HL-60/S4 treated with retinoic acid at 250 ng/mL for 4 days and 3 days (cell line): Measurements from ENCODE around the gene SOX14.

ENCODE experiments used
- in situ Hi-C: fragments of 300-500 bp; cut with MboI; formaldehyde crosslinking; loops from 2 replicates; pipeline ENCODE4 v1.7.0; 2022; ENCODE audit warnings: low sequenced_read_pairs

SOX14 gene

DNA sequence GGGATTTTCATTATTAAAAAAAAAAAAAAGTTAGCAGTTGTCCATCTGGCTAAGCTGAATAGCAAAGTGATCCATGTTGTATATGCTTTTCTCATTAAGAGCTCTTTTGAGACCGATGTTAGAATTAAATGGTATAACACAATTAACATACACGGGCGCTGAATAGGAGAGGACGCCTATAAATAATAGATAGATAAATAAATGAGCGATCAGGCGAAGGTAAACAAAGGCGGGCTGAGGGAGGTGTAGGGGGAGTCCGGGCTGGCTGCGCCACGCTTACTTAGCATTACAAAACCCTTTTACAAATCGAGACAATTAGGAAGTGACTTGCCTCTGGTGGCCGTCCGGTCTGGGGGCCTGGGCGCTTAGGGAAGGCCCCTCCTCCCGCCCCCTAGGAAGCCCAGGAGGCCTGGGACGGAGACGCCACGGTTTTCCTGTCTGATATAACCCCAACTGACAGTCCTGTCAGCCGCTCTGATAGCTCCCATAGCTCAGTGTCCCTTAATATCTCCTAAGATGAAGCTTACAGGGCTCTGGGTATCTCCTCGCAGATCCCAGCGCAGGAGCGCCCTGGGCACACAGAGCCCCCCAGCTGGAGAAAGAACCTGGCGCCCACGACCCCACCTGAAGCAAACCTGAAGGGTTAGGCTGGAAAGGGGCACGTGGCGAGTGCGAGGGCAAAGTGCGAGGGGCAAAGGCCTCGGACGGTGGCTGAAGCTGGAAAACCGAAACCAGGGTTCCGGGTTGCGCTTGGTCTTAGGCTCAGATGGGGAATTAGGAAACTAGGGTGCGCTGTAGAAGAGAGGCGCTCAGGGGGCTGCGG is 3.6 kb downstream of the SOX14 start:
- in situ Hi-C loops = no loop called here

DNA sequence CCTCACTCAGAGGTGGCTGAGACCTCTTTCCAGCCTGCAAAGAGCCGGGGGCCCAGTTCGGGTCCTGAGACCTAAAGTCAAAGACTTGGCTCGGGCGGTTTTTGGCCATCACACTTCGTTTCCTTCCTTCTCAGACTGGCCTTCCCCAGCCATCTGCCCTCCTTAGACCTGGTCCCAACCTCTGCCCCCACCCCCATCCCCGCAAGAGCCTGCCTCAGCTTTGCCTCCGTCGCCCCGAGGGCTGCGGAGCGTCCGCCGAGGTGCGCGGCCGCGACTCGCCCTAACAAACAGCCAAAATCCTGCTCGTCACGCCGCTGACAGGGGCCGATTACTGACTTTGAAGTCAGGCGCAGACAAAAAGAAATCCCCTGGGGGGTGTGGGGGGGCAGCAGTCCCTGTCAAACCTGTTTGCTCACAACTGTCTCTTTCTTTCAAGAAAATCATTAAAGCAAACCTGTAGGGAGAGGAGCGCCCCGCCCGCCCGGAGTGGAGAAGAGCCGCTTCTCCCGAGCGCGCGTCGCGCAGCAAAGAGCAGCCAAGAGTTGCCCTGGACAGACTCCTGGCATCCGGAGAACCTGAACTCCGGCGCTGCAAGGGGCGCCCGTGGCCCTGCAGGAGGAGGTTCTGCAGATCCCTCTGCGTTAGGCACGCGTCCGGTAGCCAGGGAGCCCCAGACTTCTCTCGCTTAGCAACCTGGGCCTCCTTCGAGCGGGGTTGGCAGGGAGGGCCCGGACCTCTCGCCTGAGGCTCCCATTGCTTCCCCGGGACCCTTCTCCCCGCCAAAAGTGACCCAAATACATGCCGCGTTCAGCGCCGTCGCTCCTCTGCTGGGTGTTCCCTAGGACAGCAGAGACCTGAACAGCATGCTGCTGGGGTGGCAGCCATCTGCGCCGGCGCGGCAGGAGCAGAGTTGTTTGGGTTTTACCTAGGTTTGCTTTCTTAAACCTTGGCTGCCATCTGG is 4.5 kb downstream of the SOX14 start:
- in situ Hi-C loops = no loop called here

DNA sequence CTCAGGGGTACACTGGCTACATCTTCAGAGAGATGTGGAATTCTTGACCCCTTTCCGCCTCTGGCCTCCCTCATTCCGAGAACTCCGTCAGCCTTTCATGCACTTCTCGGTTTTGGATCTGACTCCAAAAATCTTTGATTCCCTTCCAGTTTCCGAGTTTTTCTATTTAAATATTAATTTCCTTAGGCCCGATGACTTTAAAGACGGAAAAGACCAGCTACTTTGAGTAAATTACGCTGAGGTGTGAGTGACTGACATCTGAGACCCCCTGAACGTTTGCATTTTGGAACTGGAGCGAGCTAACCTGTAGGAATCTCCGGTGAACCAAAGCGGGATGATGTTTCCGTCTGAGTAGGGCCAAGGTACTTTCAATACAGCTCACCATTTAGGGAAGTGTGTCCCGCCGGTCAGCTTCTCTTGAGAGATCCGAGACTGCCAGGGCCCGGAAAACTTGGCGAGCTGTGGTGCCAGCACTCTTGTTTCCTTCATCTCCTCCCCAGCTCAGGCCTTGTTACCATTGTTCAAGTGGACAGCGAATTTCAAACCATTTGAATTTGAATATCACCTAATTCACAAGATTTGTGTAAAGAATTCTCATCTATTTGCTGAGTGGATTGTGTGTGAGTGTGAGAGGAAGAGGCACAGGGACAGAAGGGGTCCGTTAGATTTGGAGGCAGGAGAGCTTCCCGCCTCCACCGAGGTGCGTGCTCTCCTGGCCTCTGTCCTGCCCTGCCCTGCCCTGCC is 5.4 kb downstream of the SOX14 start:
- in situ Hi-C loops = no loop called here

DNA sequence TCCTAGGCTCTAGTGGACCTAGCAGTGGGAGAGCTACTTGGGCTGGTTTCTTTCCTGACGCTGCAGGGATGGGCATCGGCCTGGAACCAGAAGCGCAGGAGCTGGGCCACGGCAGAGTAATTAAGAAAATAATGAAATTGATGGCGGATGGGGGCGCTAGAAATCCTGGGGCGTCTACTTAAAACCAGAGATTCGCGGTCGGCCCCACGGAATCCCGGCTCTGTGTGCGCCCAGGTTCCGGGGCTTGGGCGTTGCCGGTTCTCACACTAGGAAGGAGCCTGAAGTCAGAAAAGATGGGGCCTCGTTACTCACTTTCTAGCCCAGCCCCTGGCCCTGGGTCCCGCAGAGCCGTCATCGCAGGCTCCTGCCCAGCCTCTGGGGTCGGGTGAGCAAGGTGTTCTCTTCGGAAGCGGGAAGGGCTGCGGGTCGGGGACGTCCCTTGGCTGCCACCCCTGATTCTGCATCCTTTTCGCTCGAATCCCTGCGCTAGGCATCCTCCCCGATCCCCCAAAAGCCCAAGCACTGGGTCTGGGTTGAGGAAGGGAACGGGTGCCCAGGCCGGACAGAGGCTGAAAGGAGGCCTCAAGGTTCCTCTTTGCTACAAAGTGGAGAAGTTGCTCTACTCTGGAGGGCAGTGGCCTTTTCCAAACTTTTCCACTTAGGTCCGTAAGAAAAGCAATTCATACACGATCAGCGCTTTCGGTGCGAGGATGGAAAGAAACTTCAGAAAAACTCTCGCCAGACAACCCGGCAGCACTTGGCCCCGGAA is 6.1 kb downstream of the SOX14 start:
- in situ Hi-C loops = no loop called here

DNA sequence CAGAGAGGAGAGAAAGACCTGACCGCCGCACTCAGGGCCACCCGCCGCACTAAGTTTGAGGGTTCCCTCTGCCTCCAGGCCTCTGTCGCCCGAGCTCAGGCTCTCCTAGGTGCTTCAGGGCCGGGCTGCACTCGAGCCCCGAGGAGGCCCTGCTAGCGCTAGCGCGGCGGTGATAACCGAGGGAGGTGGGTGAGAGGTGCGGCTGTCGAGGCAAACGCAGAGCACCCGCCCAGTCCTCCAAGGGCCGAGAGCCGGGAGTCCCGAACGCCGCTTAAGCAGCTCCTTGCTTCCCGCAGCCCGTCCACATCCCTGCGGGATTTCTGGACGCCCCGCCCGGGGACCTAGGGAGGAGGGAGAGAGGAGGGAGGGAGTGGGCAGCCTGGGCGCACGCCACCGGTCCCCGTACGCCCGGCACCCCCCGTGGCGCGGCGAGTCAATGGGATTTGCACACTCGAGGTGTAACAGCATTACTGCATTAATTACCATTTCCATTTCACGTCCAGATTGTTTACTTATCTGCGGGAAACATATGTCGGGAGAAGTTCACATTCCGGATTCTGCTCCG is 6.8 kb downstream of the SOX14 start:
- in situ Hi-C loops = no loop called here

DNA sequence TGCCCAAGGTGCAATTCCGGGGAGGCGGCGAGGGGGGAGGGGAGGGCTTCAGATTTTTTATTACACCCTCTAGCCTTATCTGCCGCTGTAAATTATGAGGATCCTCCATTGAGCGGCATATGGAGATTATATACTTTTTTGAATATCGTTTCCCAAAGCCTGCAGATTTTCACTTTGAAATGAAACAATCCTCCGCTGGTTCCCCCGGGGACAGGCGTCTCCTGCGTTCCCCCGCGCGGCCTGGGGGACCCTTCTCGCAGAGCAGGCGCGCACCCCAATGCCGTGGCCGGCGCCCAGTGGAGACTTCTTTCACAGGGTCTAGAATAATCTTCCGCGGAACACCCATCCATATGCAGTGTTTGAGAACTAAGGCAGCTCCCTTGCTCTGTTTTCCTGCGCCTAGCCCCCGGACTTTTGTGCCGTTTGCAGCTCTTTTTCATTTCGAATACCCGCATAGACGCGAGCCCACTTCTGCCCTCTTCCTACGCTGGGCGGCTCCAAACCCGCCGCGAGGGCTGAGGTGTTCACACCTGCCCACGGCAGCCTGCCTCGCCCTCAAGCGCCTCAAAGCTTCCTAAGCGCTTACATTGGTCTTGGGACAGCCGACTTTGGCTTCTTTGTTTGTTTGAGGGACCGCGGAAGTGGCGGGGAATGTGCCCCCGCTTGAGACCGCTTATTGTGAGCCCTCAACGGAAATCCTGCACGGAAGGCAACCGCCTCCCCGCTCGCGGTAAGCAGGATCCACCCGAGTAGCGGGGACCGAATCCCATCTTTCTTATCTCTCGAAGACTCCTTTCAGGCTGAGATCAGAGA is 7.5 kb downstream of the SOX14 start:
- in situ Hi-C loops = no loop called here

DNA sequence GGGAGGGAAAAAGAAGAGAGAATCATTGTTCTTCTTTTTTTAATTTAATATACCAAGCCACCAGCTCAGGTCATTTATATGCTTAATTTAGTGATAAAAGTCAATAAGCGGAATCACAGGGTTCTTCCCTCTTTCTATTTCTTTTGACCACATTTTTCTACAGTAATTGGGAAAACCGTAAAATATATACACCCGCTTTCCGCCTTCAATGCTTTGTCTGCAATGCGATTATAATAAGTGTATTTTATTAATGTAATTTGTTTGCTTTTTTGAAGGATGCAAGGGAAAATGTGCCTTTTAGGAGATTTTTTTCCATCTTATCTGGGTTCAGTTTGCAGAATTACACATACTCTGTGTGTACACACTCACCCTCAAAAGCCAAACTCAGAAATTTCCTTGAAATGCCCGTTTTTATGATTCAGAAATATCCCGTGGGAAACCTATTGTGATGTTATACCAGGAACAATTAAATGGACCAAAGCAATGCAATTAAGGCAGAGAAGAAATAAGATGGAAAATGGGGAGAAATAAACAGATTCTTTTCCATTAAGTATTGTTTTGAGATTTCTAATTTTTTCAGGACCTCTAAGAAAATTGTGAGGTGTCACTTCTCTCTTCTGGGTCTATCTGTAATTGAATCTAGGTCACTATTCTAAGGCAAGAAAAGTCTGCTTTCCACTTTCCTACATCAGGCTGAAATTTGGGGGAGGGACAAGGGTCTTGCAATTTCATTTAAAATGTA is 8.3 kb downstream of the SOX14 start:
- in situ Hi-C loops = no loop called here

DNA sequence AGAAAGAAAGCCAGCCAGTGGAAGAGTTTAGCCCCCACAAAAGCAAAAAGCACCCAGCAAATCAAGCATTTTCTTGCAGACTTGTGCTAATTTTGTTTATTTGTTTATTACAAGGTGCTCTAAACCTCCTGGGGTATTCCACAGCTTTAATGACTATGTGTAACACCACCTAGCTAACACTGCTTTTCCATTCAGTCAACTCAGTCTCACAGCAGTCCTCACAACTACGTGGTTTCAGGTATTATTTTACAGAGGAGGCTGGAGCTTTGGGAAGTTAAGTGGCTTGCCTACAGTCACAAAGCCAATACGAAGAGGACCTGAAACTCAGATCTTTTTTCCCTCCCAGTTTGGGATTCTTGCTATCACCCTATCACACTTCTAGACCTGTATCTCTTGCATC is 14.8 kb downstream of the SOX14 start:
- in situ Hi-C loops = no loop called here

DNA sequence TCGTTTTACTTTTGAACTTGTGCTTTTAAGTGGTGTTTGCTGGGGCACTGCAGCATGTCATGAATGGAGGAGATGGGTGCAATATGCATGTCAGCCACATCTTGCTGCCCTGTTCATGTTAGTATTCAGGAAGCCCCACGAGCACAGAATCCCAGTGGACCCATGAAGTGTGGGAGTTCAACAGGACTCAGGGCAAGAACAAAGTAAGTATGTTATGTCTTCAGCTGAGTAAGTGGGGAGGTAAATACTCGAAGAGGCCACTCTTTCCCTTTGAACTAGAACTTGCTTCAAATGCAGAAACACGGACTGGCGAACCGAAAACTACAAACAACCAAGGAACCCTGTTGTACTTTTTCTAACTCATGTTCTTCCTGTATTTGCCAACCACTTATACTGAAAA is 23.4 kb downstream of the SOX14 start:
- in situ Hi-C loops = no loop called here

DNA sequence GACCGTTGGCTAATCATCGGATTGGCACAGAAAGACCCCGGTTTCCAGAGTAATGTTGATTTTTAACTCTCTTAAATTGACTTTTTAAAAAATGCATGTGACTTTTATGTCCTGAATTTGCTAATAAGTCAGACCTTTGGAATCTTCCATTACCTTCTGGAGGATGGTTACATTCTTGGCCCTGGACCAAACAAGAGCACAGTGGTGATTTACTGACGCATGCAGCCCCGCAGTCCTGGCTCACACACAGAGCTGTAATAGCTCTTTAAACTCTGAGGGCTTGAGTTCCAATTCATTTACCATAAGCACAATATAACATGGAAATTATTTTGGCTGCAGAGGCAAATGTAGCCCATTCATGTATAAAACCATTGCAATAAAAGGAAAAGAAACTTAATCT is 25.1 kb downstream of the SOX14 start:
- in situ Hi-C loops = no loop called here

DNA sequence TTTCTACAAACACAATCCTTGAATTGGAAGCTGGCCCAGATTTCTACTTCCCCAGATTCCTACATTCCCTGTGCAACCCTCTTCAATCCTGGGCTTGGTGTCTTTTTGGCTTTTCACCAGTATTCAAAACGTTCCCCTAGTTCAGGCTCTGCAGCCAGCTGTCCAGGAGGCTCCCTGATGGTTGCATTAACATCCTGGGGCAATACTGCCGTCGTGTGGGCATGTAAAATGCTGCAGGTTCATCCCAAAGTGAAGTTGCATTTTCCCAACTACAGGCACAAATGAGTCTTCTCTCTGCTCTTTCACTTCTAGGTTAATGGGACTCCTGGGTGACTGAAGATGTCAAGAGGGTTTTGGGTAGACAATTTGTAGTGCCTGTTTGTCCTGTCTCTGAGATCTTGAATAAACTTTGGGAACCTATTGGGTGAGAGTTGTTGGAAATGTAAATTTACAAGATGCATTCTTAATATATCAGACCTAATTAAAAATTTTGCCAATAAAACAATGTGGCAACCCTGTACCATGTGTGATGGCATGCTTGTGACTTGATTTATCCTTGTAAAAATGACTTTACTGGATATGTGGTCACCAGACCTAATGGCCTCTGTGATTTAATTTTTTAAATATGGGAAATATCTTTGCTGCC is 28.6 kb downstream of the SOX14 start:
- in situ Hi-C loops = no loop called here

DNA sequence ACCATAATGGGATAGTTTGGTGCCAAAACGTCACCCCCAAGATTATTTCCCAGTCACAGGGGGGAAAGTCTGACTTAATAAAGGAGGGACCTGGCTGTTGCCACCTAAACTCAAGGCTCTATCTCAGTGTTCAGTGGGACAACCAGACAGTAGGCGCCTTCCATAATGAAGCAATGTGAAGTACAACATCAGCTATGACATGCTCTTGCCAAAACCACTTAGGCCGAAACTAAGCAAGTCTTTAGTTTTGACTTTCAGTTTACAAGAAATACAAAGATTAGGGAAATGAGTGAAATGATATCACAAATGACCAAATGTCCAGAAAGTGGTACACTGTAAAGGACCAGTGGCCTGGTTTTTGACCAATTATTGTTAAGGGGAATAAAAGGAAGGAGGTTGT is 32.9 kb downstream of the SOX14 start:
- in situ Hi-C loops = no loop called here

DNA sequence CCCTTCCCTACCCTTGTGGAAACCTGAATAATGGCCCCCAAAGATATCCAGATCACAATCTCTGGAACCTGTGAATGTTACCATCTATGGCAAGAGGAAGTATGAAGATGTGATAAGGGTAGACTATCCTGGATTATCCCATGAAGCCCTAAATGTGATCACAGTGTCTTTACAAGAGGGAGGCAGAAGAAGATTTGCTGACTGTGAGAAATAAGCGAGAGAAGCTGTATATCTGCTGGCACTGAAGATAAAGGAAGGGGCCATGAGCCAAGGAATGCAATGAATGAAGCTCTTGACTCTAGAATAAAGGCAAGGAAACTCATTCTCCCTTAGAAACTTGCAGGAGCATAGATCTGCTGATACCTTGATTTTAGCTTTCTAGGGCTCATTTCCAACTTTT is 39.1 kb downstream of the SOX14 start:
- in situ Hi-C loops = no loop called here

DNA sequence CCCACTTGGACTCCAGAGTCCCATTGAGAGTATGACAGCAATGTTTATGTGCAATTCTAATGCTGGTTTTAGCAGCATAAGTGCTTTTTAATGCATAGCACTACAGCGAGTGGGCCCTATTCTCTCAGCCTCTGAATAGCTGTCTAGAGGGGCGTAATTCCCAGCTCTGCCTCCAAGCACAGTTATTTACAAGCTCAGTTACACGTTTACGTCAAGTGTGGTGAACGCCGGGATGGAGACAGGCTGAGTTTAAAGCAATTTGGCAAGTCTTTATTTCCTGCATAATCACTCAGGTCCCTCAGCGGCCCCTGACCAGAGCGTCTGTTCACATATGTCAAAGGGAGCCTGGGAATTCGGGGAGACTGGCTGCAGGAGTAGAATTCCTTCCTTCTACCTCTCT is 43.9 kb downstream of the SOX14 start:
- in situ Hi-C loops = no loop called here

DNA sequence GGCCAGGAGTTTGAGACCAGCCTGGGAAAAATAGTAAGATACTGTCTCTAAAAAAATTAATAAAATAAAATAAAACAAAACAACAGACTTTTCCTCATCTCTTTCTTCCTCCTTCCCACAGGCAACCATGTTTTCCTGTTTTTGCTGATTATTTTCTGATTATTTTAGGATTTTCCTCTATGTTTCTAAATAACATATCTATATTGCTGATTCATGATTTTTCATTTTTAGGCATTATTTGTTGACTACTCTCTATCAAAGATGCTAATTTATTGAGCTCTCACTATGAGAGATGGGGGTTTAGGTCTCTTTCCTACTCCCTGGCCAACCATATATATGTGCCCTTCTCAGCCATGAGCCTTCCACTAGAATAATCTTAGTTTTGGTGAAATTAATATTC is 45.4 kb downstream of the SOX14 start:
- in situ Hi-C loops = no loop called here

DNA sequence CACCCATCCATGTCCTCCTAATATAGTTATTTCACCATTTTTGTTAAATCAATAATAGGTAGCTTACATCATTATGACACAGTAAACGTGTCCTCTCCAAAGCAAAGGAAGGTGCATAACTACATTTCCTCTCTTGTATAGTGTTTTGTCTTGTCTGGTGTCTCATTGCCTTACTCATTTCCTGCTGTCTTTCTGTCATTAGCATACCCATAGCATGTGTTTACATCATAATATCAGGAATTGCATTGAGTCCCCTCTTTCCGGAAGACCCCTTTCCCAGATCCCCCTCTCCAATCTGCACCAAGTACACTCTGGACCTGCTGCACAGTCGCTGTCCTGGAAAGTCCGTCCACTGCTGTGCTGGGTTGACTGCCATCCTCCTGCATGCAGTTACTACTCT is 47.9 kb downstream of the SOX14 start:
- in situ Hi-C loops = no loop called here

DNA sequence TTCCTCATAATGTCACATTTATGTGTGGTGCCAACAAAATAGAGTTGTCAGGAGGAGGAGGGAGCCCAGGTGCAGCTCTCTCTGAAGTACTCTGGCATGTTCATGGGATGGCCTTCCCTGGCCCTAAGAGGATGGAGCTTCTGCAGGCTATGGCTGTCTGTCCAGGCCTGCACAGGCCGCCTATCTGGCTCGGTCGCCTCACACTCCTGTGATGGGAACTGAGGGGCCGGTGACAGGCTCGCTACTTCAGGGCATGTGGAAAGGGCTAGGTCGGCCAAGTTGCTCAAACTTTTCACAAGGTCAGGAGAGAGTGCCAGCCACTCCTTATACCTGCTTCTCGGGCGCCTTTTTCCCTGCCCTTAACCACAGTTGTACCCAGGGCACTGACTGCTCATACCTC is 51.1 kb downstream of the SOX14 start:
- in situ Hi-C loops = no loop called here
